ENCODE results near the gene CSMD2.

GRCh38 chr1:33636209-33636608, 528.8 kb downstream of the CSMD2 start:
- TF ChIP-seq CTCF (conservative IDR thresholded peaks at IDR 0.05; ENCODE audit: low read length), result no peak
- TF ChIP-seq EZH2phosphoT487 (IDR thresholded peaks at IDR 0.05; ENCODE audit: borderline replicate concordance), result no peak
